ENCODE measurements around the gene SS18L1.

The SS18L1 gene

DNA sequence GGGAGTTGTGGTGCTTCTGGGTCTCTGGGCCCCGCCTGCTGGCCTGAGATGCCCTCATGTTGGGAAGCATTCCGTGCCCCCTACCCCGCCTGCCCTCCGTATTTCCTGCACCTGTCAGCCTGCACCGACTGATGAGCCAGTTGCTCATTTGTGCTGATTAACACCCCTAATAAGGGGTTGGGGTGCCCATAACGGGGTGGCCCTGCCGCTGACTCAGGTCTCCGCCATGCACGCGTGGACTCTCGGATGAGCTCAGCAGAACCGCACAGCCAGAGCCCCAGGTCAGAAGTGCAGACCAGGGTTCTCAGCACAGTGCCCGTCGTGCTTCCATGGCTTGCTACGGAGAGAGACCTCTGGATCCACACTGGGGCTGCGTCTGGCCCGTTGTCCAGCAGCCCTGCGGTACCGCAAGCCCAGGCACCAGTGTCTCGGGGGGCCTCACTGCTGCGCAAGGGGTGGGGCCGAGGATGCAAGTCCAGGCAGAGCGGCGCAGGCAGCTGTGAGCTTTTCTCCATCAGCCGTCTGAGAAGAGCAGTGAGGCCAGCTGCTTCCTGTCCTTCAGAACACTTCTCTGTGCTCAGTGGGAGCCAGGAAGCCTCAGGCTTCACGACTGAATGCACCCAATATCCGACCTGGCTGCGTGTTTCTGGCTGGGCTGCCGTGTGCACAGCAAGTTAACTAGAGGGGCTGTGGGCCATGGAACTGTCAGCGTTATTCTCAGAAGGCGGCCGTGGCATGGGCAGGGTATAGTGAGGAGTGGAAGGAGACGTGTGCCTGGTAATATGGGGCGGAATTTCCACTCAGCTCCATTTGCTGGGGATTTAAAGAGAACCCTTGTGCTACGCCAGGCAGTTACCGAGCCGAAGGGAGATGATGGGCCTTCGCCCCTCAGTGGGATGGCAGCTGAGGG, 57.9 kb downstream of the SS18L1 start:
- TF ChIP-seq ZNF274 (IDR thresholded peaks at IDR 0.05; ENCODE audit: low read depth, low read length): no peak
- no peak overlapping the region; the same call in 1 of the 2 replicates for H3K4me3 ChIP-seq (ENCODE audit: low read length)

DNA sequence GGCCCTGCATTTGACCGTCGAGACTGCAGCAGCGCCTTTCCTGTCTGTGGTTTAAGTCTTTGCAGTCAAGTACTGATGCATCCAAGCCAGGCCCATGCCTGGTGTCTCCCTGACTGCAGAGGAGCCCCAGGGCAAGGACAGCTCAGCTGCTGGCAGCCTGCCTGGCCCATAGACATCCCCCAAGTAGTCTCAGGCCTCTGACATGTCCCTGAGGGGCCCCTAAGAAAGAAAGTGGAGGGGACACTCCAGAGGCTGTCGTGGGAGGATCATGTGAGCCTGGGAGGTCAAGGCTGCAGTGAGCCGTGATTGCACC, 58.5 kb downstream of the SS18L1 start:
- H3K4me3 ChIP-seq (ENCODE audit: low read length): no peak overlapping the region; the same call in 1 of the 2 replicates
- no peak for TF ChIP-seq ZNF274 (IDR thresholded peaks at IDR 0.05; ENCODE audit: low read depth, low read length)

DNA sequence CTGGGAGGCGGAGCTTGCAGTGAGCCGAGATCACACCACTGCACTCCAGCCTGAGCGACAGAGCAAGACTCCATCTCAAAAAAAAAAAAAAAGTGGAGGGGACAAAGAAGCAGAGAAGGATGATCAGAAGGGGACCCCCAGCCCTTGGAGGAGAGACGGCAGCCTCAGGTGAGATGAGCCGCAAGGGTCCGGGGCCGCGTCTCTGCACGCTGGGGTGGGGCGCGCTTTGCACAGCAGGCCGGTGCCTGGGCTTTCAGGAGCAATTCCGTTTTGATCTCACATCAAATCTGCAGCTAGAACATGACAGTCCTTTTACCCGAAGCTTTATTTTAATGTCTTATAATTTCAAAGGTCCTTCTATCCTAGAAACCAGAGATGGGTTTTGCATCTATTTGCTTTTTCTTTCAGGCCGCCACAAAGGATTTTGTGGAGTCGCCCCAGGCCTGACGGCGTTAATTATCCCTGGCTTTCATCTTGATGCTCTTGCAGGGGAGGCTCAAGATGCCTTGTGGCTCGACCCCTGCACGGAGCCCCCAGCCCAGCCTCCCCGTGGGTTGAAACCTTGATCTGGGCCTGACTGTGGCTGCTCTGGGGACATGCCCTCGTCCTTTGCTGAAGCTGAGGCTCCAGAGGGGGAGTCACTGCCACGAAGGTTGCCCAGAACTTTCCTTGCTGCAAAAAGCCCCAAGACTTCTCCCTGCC, 59.3 kb downstream of the SS18L1 start:
- no peak for TF ChIP-seq ZNF274 (IDR thresholded peaks at IDR 0.05; ENCODE audit: low read depth, low read length)

DNA sequence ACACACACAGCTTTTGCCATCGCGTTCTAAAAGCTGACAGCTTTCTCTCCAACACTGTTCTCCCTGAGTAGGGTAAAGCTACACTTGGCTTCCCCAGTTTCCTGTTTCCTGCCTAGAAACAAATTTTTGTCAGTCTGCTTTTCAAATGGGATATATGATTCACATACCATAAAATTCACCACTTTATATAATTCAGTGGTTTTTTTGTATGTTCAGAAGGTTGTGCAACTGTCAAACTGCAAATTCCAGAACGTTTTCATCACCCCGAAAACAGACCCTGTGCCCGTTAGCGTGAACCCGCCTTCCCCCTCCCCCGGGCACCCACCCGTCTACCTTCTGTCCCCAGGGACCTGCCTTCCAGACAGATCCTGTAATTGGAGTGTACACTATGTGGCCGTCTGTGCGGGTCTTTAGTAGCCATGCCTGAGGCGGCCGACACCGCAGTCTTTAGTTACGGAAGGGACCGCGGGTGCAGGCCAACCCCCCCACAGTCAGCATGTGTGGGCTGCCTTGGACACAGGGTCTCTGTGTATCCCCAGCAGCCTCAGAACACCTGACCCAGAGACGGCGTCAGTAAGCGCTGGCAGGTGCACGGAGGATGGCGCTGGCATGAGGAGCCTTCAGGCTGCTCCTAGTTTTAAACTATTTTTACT, 59.9 kb downstream of the SS18L1 start:
- TF ChIP-seq ZNF274 (IDR thresholded peaks at IDR 0.05; ENCODE audit: low read depth, low read length): no peak

More for the DNA sequence above, 59.3 kb downstream of the SS18L1 start:
- H3K4me3 ChIP-seq (ENCODE audit: low read length): no peak overlapping the region

DNA sequence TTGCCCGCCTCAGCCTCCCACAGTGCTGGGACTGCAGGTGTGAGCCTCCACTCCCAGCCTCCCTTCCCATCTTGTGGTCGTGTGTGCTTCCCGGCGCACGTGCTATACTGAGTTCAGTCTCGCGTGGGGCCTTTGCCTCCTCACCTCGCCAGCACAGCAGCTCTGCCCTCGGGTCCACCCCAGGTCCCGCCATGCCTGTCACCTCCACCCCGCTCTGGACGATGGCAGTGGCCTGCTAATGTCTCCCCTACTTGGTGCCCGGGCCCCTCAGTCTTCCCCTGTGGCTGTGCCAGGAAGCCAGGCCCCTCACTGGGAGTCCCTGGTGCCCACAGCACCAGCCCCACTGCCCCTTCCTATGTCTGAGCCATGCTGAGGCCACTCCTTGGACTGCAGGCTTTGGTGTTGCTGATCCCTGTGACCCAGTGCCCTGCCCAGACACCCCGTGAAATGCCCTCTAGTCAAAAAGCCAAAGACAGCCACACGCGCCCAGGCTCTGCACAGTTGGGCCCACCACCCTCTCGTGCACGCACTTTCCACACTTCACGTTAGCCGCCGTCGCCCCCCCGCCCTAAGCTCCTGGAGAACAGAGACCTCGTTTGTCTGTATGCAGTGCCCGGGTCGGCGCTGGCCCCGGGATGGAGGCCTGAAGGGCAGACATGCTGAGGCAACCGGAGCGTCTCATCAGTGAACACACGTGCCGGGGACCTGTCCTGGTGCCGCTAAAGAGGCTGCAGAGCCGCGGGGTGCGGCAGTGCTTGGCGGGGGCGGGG, 62.2 kb downstream of the SS18L1 start:
- TF ChIP-seq ZNF274 (IDR thresholded peaks at IDR 0.05; ENCODE audit: low read depth, low read length): no peak
- no peak overlapping the region for H3K4me3 ChIP-seq (ENCODE audit: low read length)

More for the DNA sequence above, 59.9 kb downstream of the SS18L1 start:
- no peak overlapping the region for H3K4me3 ChIP-seq (ENCODE audit: low read length)

DNA sequence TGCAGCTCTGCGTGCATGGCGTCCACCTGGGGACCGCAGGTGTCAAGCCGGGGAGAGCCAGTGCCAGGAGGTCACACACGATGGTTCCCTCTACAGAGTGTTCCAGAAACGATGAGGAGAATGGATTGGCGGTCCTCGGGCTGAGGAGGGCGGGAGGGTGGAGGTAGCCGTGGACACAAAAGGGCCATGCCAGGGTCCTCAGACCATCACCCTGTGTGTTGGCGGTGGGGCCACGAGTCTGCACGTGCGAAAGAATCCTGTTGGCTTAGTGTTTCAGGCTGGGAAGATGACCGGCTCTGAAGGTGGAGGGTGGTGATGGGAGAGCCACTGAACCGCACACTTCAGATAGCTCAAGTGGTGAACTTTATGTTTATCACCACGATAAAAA, 62.8 kb downstream of the SS18L1 start:
- TF ChIP-seq ZNF274 (IDR thresholded peaks at IDR 0.05; ENCODE audit: low read depth, low read length): no peak

DNA sequence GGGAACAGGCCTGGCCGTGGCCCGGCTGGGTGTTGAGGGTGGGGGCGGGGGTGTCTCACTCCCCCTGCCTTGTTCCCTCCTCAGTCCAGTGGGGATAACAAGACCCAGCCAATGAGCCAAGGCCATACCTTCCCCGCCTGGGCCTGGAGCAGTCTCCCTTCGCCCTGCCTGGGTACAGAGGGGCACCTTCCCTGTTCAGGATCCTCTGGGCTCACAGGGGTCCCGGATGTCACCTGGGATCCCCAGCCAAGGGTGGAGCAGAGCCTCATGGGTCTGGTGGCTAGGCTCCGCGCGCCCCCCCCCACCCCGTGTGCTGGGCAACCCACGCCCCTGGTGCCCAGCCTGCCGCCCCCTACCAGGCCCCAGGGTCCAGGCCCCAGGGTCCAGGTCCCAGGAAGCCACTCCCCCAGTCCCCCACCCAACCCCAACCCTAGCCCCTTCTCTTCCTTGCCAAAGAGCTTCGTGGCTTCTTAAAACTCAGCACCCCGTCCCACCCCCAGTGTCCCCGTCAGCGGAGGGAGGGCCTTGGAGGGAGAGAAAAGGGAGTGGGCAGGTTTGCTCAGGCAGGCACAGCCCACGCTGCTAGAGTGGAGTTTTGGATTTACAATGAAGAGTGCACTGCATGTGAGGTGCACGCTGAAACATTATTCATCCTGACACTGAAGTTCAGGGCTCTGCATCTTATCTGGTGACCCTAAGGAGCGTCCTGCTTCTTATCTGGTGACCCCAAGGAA, 64.7 kb downstream of the SS18L1 start:
- TF ChIP-seq ZNF274 (IDR thresholded peaks at IDR 0.05; ENCODE audit: low read depth, low read length): no peak
- H3K4me3 ChIP-seq (ENCODE audit: low read length): no peak overlapping the region

More for the DNA sequence above, 62.8 kb downstream of the SS18L1 start:
- H3K4me3 ChIP-seq (ENCODE audit: low read length): no peak overlapping the region

DNA sequence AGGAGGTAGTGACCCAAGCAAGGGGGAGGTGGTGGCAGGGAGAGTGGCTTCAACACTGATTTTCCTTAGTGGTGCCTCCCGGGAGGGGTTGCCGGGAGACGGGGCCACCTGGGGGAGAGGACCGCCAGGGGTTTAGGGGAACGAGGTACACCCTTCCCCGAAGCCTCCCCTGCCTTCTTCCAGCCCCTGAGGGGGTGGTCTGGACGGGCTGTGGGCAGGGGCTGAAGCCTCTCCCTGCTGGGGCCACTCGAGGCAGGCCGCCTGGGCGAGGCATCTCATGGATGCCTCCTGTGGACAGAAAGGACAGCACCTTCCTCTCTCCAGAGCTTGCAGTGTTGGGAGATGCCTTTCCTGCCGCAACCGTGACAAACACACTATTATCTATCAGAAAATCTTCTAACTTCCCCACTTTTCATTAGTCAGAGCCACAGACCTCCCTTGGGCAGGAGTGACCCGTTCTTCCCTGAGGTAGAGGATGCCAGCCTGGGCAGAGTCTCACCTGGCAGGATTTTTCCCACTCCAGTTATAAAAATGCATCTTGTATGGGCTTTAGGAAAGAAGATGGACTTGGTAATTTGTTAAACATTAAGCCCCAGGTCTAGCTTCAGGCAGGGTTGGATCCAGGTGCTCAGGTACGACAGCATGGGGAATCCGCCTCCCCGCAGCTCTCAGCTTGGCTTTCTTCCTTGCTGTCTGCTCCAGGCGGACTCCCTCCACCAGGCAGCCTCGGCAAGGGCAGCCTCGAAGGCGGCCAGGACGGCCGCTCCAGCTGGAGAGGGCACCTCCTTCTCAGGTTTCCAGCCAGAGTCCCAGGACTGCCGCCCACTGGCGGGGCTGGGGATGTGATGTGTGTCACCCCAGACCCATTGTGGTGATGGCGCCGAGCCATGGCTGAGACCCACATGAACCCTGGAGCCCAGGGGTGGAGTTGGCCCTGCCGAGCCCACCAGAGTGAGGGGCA, 65.5 kb downstream of the SS18L1 start:
- TF ChIP-seq ZNF274 (IDR thresholded peaks at IDR 0.05; ENCODE audit: low read depth, low read length): no peak
- no peak overlapping the region for H3K4me3 ChIP-seq (ENCODE audit: low read length)

DNA sequence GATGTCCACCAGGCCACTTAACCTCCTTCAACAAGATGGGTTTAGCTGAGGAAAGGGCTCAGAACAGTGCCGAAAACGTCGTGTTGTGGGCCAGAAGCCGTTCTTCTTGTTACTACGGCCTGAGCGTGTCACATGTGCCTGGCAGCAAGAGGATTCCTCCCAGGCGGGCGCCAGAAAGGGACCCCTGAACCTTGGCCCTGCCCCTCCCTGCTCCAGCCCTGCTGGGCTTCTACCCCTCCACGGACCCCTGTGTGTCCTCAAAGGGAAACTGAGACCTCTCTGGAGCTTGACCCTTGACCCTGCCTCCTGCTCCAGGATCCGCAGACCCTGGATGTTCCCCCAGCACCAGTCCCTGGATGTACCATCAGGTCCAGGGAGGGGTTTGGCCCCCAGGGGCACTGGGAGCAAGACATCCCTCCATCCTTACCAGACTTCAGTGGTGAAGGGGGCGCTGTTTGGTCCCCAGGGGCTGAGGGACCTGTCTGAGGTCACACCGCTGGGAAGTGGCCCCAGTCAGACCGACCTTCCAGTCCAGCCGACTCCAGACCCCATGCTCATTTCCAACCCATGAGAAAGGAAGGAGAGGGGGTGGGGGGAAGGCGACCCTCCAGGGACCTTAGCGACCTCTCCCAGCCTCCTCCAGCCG, 66.4 kb downstream of the SS18L1 start:
- no peak for TF ChIP-seq ZNF274 (IDR thresholded peaks at IDR 0.05; ENCODE audit: low read depth, low read length)
- H3K4me3 ChIP-seq (ENCODE audit: low read length): no peak overlapping the region

DNA sequence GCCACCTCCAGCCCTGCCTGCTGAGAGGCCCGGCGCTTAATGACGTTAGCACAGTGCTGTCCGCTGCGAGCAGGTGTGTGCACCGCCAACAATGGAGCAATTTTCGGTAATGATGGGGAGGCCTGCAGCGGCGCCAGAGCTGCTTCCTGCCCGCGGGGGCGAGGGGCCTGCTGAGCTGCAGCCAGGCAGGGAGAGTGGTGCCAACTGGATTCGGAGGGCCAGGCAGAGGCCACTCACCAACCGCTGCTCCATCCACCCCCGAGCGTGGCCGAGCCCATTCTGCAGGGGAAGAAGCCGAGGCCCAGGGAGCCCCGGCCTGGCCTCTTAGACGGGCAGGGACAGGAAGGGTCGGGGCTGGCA, 66.9 kb downstream of the SS18L1 start:
- TF ChIP-seq ZNF274 (IDR thresholded peaks at IDR 0.05; ENCODE audit: low read depth, low read length): no peak
- H3K4me3 ChIP-seq (ENCODE audit: low read length): no peak overlapping the region

DNA sequence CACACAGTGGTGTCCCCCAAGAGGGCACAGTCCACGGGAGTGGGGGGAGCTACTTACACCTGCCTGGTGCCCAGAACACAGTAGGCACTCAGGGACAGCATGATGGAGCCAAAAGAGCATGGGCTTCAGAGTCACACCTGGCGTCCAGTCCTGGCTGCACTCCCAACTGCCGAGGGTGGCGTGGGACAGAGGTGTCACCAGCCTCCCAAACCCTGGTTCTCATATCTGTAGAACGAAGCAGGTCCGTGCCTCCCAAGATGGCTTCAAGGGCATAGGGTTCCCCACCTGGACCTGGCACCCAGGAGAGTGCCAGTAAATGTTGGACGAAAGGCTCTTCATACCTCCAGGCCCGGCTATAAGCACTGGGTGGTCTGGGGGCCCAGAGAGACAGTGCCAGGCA, 67.6 kb downstream of the SS18L1 start:
- no peak overlapping the region for H3K4me3 ChIP-seq (ENCODE audit: low read length)
- TF ChIP-seq ZNF274 (IDR thresholded peaks at IDR 0.05; ENCODE audit: low read depth, low read length): no peak

DNA sequence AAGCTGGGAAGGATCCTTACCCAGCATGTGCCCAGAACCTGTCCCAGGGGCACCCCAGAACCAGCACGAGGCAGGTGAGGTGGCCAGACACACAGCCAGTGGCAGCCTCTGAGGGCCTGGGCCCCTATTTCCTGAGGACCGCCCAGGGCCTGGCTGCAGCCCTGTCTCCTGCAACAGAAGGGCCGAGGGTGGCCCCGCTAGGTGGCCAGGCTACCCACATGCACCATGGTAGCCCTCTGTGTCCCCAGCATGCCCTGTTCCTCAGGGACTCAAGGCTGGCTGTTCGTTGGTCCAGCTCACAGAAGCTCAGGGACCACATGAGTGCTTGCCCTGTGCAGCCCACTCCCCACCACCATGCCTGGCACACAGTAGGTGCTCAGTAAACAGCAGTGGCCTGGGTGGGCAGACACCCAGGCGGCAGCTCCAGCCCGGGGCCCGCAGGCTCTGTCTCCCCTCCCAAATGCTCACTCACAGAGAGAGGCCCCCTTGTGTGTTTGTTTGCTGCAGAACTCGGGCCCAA, 68.3 kb downstream of the SS18L1 start:
- no peak overlapping the region for H3K4me3 ChIP-seq (ENCODE audit: low read length)
- no peak for TF ChIP-seq ZNF274 (IDR thresholded peaks at IDR 0.05; ENCODE audit: low read depth, low read length)

Data from GM08714 (cell line).